Rectal smooth muscle tissue (tissue), 1 donor: ENCODE results near the gene PALB2.

ENCODE experiments used
- H3K27ac ChIP-seq: one replicate; pipeline ENCODE4 v1.7.0; 2013; ENCODE audit warnings: low read depth, low read length, inconsistent platforms
- H3K27me3 ChIP-seq: one replicate; pipeline ENCODE4 v1.7.0; 2013; ENCODE audit warnings: low read length; ENCODE audit not compliant: control insufficient read depth, insufficient read depth
- H3K36me3 ChIP-seq: one replicate; pipeline ENCODE4 v1.7.0; 2013; ENCODE audit warnings: low read length; ENCODE audit not compliant: control insufficient read depth, insufficient read depth
- H3K4me1 ChIP-seq: one replicate; pipeline ENCODE4 v1.7.0; 2013; ENCODE audit warnings: low read length; ENCODE audit not compliant: control insufficient read depth, insufficient read depth
- H3K4me3 ChIP-seq: one replicate; pipeline ENCODE4 v1.7.0; 2013; ENCODE audit warnings: low read length
- H3K9ac ChIP-seq: one replicate; pipeline ENCODE4 v1.7.0; 2013; ENCODE audit warnings: low read length

The PALB2 gene

DNA sequence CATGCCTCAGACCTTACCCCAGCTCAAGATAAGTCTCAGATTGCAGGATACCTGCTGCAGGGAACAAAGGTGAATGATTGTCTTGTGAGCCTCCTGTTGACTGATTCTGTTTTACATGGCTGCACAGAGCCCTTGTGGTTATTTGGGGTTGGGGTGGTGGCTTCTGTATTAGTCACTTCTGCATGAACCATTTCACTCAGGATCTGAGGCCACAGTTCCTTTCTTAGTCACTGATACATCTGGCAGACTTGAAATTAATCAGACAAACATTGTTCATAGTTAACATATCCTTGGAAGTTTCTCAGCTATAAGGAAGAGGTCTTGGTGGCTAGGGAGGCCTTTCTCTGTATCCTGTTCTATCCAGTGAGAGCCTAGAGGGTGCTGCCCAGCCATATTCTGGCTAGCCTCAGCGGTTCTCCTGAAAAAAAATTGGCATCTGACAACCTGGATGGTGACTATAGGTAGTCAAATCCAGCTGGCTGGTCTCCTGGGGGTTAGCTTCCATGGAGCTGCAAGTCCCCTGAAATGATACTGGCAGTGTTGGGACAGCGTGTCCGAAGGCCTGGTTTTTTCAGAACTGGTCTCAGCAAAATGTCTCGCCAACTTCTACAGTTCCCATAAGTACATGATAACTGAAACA is 29.1 kb upstream of the PALB2 start:
- peaks cover 24% of the 10 kb centered on the region for H3K36me3 ChIP-seq
- H3K4me1 ChIP-seq = no peaks in the 10 kb centered on the region
- H3K4me3 ChIP-seq = no peak overlapping the region
- H3K27me3 ChIP-seq = no peaks in the 10 kb centered on the region
- H3K27ac ChIP-seq = no peak overlapping the region
- H3K9ac ChIP-seq = no peak overlapping the region

DNA sequence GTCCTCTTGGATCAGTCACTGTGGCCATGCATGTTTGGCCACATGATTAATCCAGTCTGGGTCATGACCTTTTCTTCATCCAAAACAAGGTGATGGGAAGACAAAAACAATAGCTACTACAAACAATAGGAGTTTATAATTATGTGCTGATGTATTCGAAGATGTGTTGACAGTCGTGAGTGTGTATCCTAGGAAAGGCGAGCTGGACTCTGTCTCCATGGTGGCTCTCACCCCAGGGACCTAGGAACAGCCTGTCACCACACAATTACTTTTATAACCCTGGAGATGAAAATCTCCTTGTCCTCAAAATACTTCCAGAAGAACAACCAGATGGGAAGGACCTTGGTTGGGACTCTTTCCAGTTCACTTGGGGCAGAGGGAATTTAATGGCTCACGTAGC is 27.8 kb upstream of the PALB2 start:
- H3K36me3 ChIP-seq = peaks cover 26% of the 10 kb centered on the region
- no peak overlapping the region for H3K27ac ChIP-seq
- no peak overlapping the region for H3K4me3 ChIP-seq
- H3K27me3 ChIP-seq = no peaks in the 10 kb centered on the region
- H3K9ac ChIP-seq = no peak overlapping the region
- H3K4me1 ChIP-seq = no peaks in the 10 kb centered on the region

GRCh38 chr16:23668225-23668624 is 27.1 kb upstream of the PALB2 start:
- no peak overlapping the region for H3K9ac ChIP-seq
- no peak overlapping the region for H3K4me3 ChIP-seq
- H3K4me1 ChIP-seq = no peaks in the 10 kb centered on the region
- H3K27ac ChIP-seq = no peak overlapping the region
- H3K36me3 ChIP-seq = peaks cover 26% of the 10 kb centered on the region
- no peaks in the 10 kb centered on the region for H3K27me3 ChIP-seq

GRCh38 chr16:23667355-23667659 is 26.2 kb upstream of the PALB2 start:
- peaks cover 31% of the 10 kb centered on the region for H3K36me3 ChIP-seq
- H3K27me3 ChIP-seq = no peaks in the 10 kb centered on the region
- no peaks in the 10 kb centered on the region for H3K4me1 ChIP-seq
- H3K4me3 ChIP-seq = no peak overlapping the region
- no peak overlapping the region for H3K9ac ChIP-seq
- no peak overlapping the region for H3K27ac ChIP-seq

DNA sequence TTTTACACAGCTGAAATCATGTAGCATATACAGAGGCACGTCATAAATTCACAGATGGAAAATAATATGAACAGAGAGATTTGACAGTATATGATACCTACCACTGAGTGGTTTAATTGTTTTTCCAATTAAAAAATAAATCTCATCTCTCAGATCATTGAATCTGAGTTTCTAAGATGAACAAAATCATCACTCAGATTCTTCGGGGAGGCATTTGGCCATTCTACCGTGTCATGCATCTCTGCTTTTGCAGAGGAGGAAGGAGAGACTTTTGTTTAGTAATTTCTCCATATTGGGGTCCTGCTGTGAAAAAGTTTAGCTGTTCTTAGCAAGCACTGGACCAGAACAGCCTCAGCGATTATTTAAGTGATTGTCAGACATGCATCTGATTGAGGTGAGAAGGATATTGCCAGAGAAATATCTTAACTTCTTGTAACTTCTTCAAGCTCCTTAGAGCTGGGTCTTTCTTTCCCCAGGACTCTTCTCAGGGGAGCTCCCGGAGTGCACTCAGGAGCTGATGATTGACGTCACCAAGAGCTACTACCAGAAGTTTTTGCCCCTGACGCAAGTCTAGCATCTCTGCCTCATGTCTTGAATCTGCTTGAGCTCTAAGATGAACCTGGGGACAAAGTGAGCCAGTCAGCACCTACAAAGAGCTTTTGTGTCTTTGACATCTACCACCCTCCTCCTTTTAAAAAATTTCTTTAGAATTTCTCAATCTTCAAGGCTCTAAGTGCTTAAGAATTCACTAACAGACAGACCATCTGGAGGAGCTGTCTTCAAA is 25.7 kb upstream of the PALB2 start:
- no peak overlapping the region for H3K27ac ChIP-seq
- H3K4me3 ChIP-seq = no peak overlapping the region
- peaks cover 34% of the 10 kb centered on the region for H3K36me3 ChIP-seq
- no peak overlapping the region for H3K9ac ChIP-seq
- no peaks in the 10 kb centered on the region for H3K4me1 ChIP-seq
- H3K27me3 ChIP-seq = no peaks in the 10 kb centered on the region

DNA sequence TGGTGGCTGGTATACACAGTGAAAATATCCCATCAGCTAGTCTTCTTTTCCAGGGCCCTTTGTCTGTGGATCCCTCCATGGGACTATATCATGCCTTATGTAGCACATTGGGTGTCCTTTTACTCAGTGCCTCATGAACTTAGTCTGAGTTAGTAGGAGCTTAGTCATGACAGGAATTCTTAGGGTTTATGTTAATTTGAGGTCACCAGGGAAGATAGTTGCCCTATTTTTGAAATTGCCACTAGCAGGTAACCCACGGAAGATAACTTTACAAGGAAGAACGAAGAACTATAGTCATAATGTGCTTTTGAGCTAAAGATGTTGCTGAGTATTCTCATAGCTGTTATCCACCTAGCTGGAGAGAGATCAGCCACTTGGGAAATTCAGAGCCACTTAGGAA is 22.8 kb upstream of the PALB2 start:
- Histone ChIP-seq H3K36me3 (peaks cover 37% of the 10 kb centered on the region), H3K9ac (no peak overlapping the region), H3K4me3 (no peak overlapping the region), H3K27me3 (no peaks in the 10 kb centered on the region), H3K27ac (no peak overlapping the region), H3K4me1 (no peaks in the 10 kb centered on the region)

- H3K4me3 ChIP-seq = no peak overlapping the region
- no peaks in the 10 kb centered on the region for H3K4me1 ChIP-seq
- no peak overlapping the region for H3K9ac ChIP-seq
- H3K27me3 ChIP-seq = no peaks in the 10 kb centered on the region
- H3K27ac ChIP-seq = no peak overlapping the region
- H3K36me3 ChIP-seq = peaks cover 3% of the 10 kb centered on the region
Measured at GRCh38 chr16:23651943-23652468, 10.9 kb upstream of the PALB2 start.

DNA sequence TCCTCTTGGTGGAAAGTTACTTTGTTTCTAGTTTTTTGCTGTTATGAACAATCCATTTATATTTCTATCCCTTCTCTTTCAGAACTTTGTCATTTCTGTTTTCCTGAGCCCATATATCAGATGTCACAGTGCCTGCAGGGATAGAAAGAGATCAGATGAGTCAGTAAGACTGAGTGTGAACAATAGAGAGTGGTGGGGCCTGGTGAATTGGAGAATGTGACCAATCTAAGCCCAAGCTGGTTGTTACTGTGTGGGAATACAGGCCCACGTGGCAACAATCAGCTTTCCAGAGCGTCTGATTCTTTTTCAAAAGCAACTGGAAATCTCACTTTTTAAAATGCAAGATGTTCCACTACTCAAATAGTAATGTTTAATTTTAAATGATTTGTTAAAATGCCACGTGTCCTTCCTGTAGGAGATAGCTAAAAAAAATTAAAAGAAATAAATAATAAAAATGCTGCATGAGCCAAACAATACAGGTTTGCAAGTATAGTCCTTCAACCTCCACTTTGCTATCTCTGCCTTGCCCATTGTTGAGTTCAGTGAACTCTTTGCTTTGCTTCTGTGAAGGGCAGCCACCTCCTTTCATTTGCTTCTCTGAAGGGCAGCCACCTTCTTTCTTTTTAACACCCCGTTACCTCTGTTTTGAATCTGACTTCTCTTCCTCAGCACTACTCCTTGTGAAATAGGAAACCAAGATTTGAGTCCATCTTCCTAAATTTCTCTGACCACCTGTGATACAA is 9.7 kb upstream of the PALB2 start:
- H3K36me3 ChIP-seq = peaks cover 3% of the 10 kb centered on the region
- H3K4me1 ChIP-seq = no peaks in the 10 kb centered on the region
- H3K4me3 ChIP-seq = no peak overlapping the region
- H3K27me3 ChIP-seq = no peaks in the 10 kb centered on the region
- H3K9ac ChIP-seq = no peak overlapping the region
- no peak overlapping the region for H3K27ac ChIP-seq

- Histone ChIP-seq H3K27ac (no peak overlapping the region), H3K4me3 (peak overlapping the region; percentile 98), H3K36me3 (peaks cover 2% of the 10 kb centered on the region), H3K4me1 (peaks cover 3% of the 10 kb centered on the region), H3K9ac (no peak overlapping the region), H3K27me3 (no peaks in the 10 kb centered on the region)
Measured at GRCh38 chr16:23642246-23642774, 1.2 kb upstream of the PALB2 start.

DNA sequence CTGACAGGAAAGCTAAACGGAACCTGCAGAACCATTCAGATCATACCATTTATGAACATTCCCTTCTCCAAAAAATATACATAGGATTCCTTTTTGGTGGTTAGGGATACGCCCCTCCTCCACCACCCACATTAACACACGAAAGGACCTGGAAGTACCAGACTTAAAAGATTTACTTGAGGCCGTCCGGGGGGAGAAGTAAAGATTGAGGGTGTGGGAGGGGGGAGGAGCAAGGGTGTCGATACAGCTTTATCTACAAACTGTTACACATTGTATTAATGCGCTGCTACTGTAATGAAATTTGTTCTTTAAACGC is 537 bp downstream of the PALB2 start:
- Histone ChIP-seq H3K27me3 (no peaks in the 10 kb centered on the region), H3K9ac (peak overlapping the region; percentile 36), H3K36me3 (peaks cover 2% of the 10 kb centered on the region), H3K4me3 (peak overlapping the region; percentile 98), H3K4me1 (peaks cover 3% of the 10 kb centered on the region), H3K27ac (peak overlapping the region; percentile 62)

GRCh38 chr16:23635958-23636357 is 5.2 kb downstream of the PALB2 start:
- Histone ChIP-seq H3K36me3 (peaks cover 6% of the 10 kb centered on the region), H3K4me3 (no peak overlapping the region), H3K27me3 (no peaks in the 10 kb centered on the region), H3K27ac (no peak overlapping the region), H3K4me1 (peaks cover 3% of the 10 kb centered on the region), H3K9ac (no peak overlapping the region)

GRCh38 chr16:23634461-23635036 is 6.6 kb downstream of the PALB2 start:
- Histone ChIP-seq H3K4me3 (no peak overlapping the region), H3K4me1 (no peaks in the 10 kb centered on the region), H3K27me3 (no peaks in the 10 kb centered on the region), H3K36me3 (peaks cover 10% of the 10 kb centered on the region), H3K27ac (no peak overlapping the region), H3K9ac (no peak overlapping the region)
